ENCODE measurements around the gene WDR74.
A peak's percentile ranks its signal among the peaks of the same experiment; 100 is the strongest.
"Not testable (repeated sequence)": the region's sequence is repeated elsewhere in the genome, so short reads cannot be mapped to it uniquely, and the experiment has no call there.

The WDR74 gene

DNA sequence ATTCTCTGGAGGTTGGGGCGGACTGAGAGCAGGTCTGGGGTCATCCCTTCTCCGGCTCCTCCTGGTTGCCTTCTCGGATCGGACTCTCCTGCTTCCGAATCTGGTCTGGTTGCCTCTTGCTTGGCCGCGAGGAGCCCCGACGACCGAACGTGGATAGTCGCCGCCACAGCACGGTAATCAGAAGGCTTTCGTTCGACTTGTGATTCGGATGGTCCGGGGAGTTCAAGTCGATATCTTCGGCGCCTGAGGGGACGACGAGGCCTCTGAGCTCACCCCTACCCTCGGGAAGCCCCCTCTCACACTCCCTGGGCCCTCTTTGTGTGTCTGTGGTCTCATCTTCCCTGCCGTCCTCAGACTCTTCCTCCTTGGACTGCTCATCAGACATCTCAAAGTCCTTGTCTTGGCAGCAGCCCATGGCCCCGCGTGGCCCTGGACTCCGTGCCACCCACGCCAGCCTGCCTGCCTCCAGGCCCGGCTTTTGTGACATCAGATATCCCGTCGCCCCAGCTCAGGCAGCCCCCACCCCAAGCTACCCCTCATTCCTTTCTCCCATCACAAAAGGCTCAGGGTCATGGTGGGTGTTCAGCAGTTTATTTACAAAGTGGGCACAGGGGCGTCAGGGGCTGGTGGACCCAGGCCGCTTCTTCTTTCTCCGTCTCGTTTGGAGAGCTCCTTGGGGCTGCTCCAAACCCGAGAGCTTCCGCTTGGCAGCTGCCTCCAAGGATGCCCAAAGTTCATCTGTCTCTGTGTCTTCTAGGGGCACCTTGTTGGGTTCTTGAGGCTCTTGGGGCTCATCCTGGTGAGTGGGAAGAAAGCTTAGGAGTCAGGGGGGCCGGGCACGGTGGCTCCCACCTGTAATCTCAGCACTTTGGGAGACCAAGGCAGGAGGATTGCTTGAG, 6.8 kb downstream of the WDR74 start, which contains the start of gene TEX54:
TSS of gene TEX54 (minus strand) at position 506 of the 899 bp plus-strand sequence.
- TF ChIP-seq, protein P1, sequence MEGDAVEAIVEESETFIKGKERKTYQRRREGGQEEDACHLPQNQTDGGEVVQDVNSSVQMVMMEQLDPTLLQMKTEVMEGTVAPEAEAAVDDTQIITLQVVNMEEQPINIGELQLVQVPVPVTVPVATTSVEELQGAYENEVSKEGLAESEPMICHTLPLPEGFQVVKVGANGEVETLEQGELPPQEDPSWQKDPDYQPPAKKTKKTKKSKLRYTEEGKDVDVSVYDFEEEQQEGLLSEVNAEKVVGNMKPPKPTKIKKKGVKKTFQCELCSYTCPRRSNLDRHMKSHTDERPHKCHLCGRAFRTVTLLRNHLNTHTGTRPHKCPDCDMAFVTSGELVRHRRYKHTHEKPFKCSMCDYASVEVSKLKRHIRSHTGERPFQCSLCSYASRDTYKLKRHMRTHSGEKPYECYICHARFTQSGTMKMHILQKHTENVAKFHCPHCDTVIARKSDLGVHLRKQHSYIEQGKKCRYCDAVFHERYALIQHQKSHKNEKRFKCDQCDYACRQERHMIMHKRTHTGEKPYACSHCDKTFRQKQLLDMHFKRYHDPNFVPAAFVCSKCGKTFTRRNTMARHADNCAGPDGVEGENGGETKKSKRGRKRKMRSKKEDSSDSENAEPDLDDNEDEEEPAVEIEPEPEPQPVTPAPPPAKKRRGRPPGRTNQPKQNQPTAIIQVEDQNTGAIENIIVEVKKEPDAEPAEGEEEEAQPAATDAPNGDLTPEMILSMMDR (conservative IDR thresholded peaks at IDR 0.05; ENCODE audit: control insufficient read depth, insufficient read depth, low read depth, low read length), result no peak
- peak; percentile 47 for DNase-seq (ENCODE audit: low read depth)
- H3K4me3 ChIP-seq (ENCODE audit: control insufficient read depth, low read depth, low read length), result peak within 1 kb of the TSS; percentile 67

DNA sequence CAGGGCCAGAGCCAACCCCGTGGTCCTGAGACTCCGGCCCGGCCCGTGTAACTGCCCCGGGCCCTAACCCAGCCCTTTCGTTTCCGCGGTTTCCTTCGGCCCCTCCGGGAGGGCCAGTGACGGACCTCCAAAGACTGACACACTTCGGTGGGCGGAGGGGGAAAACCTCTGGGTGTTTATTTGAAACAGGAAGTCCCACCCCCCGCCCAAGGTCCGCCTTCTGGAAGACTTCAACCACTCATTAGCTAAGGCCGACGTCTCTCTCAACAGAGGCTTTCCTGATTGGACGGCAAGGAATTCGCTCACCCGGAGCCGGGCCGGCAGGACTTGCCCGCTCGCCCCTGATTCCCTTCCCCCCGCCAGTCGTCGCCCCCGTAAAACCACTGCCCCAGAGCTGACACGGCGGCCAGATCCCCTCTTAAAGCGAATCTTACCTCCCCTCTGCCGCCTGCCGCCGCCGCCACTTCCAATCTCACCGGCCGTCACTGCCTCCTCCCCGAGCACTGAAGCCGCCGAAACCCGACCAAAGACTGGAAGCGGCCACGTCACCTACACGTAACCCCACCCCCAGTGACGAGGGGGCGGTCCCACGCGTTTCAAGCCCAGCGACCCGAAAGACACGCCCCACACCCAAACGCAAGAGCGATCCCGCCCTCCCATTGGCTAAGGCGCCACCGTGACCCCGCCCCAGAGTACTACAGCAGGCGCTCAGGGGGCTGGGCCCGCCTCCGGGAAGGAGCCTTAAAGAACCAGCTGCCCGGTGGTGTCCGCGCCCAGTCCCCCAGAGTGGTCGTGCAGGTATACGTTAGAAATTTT, 7.7 kb downstream of the WDR74 start, which contains the start of gene STX5:
TSS of gene STX5 (minus strand) at position 532 of the 816 bp plus-strand sequence. CDS start 808 bp downstream, outside the sequence.
- TF ChIP-seq, protein P1 (conservative IDR thresholded peaks at IDR 0.05; ENCODE audit: control insufficient read depth, insufficient read depth, low read depth, low read length), result no peak
- peak within 1 kb of the TSS; percentile 67 for H3K4me3 ChIP-seq (ENCODE audit: control insufficient read depth, low read depth, low read length)
- DNase-seq (ENCODE audit: low read depth), result peak; percentile 98

DNA sequence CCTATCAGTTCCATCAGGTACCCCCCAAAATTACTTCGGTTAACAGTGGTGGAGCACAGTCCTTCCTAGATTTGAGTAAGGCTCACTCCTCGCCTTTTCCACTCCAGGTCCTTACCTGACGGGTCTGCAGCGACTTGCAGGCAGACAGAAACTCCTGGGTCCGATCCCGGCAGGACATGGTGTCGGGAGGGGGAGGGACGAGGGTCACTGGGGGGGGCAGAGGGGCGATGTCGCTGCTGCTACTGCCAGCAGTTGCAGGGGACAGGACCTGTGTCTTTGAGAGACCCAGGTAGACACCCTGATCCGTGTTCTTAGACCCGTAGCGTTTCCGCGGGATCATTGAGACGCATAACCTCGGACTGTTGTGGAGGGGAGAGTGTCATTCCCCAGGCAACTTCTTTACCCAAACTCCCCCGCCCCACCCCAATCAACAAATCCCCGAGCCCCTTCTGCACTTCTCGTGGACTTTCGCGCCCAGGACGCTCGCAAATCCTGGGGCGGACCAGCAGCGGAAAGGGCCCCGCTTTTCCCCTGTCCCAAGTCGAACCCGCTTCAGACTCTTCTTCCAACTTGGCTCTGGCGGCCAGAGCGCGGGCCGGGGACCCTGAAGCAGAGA, 8.4 kb downstream of the WDR74 start:
- no peak for DNase-seq (ENCODE audit: low read depth)
- peak overlapping the region; percentile 67 for H3K4me3 ChIP-seq (ENCODE audit: control insufficient read depth, low read depth, low read length)
- TF ChIP-seq, protein P1 (conservative IDR thresholded peaks at IDR 0.05; ENCODE audit: control insufficient read depth, insufficient read depth, low read depth, low read length), result no peak

DNA sequence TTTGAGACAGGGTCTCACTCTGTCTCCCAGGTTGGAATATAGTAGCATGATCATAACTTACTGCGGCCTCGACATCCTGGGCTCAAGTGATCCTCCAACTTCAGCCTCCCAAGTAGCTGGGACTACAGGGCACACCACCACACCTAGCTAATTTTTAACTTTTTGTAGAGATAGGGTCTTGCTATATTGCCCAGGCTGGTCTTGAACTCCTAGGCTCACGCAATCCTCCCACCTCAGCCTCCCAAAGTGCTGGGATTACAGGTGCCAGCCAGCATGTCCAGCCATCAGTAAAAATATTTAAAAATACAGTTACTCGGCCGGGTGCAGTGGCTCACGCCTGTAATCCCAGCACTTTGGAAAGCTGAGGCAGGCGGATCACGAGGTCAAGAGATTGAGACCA, 11.3 kb downstream of the WDR74 start:
- DNase-seq (ENCODE audit: low read depth); H3K4me3 ChIP-seq (ENCODE audit: control insufficient read depth, low read depth, low read length): not testable (repeated sequence)

DNA sequence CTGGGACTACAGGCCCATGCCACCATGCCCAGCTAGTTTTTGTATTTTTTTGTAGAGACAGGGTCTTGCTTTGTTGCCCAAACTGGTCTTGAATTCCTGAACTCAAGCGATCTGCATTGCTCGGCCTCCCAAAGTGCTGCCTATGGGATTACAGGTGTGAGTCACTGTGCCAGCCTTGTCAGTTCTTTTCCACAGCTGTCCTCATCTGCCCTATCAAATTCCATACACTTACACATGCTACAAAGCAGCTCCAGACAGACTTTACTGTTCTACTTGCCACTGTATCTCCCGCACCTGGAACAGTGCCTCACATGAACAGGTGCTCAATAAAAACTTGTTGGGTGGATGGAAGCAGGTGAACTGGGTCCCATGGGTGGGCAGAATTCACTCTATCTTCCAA, 15.7 kb downstream of the WDR74 start:
- TF ChIP-seq, protein P1 (conservative IDR thresholded peaks at IDR 0.05; ENCODE audit: control insufficient read depth, insufficient read depth, low read depth, low read length), result no peak
- no peak for DNase-seq (ENCODE audit: low read depth)
- H3K4me3 ChIP-seq (ENCODE audit: control insufficient read depth, low read depth, low read length), result no peak overlapping the region

DNA sequence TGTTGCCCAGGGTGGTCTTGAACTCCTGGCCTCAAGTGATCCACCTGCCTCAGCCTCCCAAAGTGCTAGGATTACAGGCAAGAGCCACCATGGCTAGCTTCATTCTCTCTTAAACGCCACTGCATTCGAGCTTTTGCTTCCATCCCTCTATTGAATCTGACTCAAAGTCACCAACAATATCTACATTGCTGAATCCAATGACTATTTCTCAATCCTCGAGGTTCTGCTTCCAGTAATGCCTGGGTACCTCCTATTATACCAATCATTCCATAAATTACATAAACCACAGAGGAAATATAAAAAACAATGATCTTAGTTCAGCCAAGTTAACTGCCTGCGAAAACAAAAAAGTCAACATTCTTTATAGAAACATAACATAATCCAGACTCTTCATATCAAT, 22.3 kb downstream of the WDR74 start:
- DNase-seq (ENCODE audit: low read depth), result no peak
- TF ChIP-seq, protein P1 (conservative IDR thresholded peaks at IDR 0.05; ENCODE audit: control insufficient read depth, insufficient read depth, low read depth, low read length), result no peak
- H3K4me3 ChIP-seq (ENCODE audit: control insufficient read depth, low read depth, low read length), result no peak overlapping the region
